ENCODE results near the gene PPP1R3E.

DNA sequence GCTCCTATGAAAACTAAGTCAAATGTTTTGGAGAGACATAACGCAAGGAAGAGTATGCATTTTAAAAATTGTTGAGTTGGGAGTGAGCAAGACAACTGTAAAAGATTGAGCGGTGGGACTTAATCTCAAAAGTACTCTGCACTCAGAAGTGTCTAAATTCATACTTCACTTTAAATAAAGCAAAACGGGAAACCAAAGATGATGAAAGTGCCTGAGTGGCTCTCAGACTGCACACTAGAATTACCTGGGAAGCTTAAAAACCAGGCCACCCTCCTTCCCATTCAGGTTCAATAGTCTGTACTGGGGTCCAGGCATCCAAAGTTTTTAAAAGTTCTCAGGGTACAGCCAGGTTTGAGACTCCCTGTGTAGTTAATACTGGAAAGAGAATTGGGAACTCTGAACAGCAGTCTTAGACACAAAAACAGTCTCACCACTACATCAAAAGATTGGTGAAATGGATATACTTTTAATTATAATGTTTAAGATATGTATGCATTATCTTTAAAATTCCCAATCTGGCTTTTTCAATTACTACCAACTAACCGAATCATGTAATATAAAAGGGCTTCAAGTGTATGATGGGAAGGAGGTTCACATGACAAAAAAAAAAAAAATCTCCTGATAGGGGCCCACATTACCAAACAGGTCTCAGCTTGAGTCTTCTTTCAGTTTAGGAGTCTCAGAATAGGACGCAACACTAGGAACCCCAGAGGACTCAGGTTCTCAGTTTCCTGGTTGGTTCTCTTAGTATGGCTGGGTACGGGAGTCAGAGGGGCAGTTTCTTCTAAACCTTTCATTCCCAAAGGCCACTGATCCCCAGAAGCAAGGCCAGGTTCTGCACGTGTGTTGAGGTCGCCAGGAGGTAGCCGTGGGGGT, 17.8 kb downstream of the PPP1R3E start:
- TF ChIP-seq, protein P1, sequence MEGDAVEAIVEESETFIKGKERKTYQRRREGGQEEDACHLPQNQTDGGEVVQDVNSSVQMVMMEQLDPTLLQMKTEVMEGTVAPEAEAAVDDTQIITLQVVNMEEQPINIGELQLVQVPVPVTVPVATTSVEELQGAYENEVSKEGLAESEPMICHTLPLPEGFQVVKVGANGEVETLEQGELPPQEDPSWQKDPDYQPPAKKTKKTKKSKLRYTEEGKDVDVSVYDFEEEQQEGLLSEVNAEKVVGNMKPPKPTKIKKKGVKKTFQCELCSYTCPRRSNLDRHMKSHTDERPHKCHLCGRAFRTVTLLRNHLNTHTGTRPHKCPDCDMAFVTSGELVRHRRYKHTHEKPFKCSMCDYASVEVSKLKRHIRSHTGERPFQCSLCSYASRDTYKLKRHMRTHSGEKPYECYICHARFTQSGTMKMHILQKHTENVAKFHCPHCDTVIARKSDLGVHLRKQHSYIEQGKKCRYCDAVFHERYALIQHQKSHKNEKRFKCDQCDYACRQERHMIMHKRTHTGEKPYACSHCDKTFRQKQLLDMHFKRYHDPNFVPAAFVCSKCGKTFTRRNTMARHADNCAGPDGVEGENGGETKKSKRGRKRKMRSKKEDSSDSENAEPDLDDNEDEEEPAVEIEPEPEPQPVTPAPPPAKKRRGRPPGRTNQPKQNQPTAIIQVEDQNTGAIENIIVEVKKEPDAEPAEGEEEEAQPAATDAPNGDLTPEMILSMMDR (IDR thresholded peaks at IDR 0.05), result no peak
- TF ChIP-seq POLR2A (IDR thresholded peaks at IDR 0.05; ENCODE audit: low read depth), result no peak
